Neural progenitor cell (in vitro differentiated cells): ENCODE data around the gene VPS26A.

Experiments
- EZH2 ChIP-seq: fragments of 200-600 bp; sonication (generic); IDR thresholded peaks from 2 replicates; pipeline ENCODE4 v1.6.1; 2017; ENCODE audit warnings: antibody characterized with exemption, mild to moderate bottlenecking, moderate library complexity
- EZH2phosphoT487 ChIP-seq: fragments of 200-600 bp; sonication (generic); IDR thresholded peaks from 2 replicates; pipeline ENCODE4 v1.6.1; 2017; ENCODE audit warnings: antibody characterized with exemption
- TF ChIP-seq, protein P1 (sequence below): fragments of 200-600 bp; sonication (generic); IDR thresholded peaks from 2 replicates; pipeline ENCODE4 v1.5.1; 2017; ENCODE audit warnings: antibody characterized with exemption, mild to moderate bottlenecking

DNA sequence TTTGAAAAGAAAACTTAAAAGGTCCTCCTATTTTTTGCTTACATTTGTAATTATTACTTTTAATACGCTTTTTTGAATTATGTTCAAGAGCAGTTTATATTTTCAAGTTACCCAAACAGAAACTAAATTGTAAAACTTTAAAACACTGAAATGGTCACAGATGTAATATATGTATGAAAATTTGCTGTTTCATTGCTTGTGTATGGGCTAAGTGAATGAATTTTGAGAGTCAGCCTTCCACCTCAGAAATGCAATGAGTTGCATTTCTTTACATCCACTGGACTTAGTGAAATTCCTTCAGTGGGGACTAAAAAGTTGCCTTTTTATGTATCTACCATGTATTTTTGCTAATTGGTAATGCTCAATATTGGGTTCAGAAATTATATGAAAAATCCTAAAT, 1.6 kb downstream of the VPS26A start:
- TF ChIP-seq, protein P1, sequence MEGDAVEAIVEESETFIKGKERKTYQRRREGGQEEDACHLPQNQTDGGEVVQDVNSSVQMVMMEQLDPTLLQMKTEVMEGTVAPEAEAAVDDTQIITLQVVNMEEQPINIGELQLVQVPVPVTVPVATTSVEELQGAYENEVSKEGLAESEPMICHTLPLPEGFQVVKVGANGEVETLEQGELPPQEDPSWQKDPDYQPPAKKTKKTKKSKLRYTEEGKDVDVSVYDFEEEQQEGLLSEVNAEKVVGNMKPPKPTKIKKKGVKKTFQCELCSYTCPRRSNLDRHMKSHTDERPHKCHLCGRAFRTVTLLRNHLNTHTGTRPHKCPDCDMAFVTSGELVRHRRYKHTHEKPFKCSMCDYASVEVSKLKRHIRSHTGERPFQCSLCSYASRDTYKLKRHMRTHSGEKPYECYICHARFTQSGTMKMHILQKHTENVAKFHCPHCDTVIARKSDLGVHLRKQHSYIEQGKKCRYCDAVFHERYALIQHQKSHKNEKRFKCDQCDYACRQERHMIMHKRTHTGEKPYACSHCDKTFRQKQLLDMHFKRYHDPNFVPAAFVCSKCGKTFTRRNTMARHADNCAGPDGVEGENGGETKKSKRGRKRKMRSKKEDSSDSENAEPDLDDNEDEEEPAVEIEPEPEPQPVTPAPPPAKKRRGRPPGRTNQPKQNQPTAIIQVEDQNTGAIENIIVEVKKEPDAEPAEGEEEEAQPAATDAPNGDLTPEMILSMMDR = no peak
- TF ChIP-seq EZH2 (no peak), EZH2phosphoT487 (no peak)
